ENCODE results near the gene OTOG. TPM values are rescaled to one million over a fixed set of nuclear protein-coding genes. Genes with fewer than 3 reads are reported as not detected.

The OTOG gene
- total RNA-seq, 1 experiment from 2014 or later, result 0.35 TPM

DNA sequence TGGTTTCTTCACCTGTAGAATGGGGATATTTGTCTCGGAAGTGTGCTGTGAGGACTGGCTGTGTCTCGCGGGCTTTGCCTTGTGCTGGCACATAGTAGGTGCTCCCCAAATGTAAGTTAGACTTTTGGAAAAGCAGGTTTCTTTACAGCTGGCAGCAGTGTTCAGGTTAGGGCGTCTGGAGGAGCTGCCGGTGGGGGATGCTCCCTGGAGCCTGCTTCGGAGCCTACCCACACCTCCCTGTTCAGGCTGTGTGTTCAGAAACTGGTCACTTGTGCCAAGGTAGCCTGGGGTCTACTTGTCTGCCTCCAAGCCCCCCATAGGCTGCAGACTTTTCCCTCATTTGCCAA, 60.0 kb downstream of the OTOG start:
- no peak overlapping the region for H2AK5ac ChIP-seq (ENCODE audit: insufficient read length, low read length)
- no peak overlapping the region for H2BK5ac ChIP-seq (ENCODE audit: insufficient read length, low read length)
- DNase-seq, result no peak
- H2BK20ac ChIP-seq (ENCODE audit: low read depth, low read length, poor library complexity, severe bottlenecking), result no peak overlapping the region
- no peak overlapping the region for H3K18ac ChIP-seq (ENCODE audit: insufficient read length, low read depth, low read length)
- H3K27me3 ChIP-seq (ENCODE audit: insufficient read depth, low read length), result no peaks in the 10 kb centered on the region
- WGBS (ENCODE audit: extremely low coverage, insufficient read length, low lambda C conversion rate), result no CpG with 5 or more reads among the region's 6 CpGs
- Mint-ChIP-seq H3K9me3 (no peaks in the 10 kb centered on the region), H3K27me3 (ENCODE audit: low read depth) (peaks cover 19% of the 10 kb centered on the region), H3K36me3 (ENCODE audit: insufficient read depth in 1 of 3, low read depth in 3 of 3) (no peaks in the 10 kb centered on the region), H3K4me1 (peaks cover 2 to 6% of the 10 kb centered on the region in 2 experiments; a peak in 2 of 4 replicates), H3K27ac (no peak overlapping the region), H3K4me3 (no peak overlapping the region)
- H3K79me1 ChIP-seq (ENCODE audit: insufficient read depth, low read depth, low read length, poor library complexity, severe bottlenecking), result no peaks in the 10 kb centered on the region
- H3K4me1 ChIP-seq (ENCODE audit: insufficient read depth, low read length), result no peaks in the 10 kb centered on the region
- no peak overlapping the region for H3K9ac ChIP-seq (ENCODE audit: extremely low read depth, insufficient read length, low read length)
- H3K9me3 ChIP-seq (ENCODE audit: control insufficient read depth, low read depth, low read length), result no peaks in the 10 kb centered on the region
- H3K23ac ChIP-seq (ENCODE audit: insufficient read length, low read depth, low read length), result no peak overlapping the region
- H4K91ac ChIP-seq (ENCODE audit: insufficient read length, low read depth, low read length), result no peak overlapping the region
- no peak overlapping the region for H3K14ac ChIP-seq (ENCODE audit: insufficient read depth, low read length)
- TF ChIP-seq, protein P1, sequence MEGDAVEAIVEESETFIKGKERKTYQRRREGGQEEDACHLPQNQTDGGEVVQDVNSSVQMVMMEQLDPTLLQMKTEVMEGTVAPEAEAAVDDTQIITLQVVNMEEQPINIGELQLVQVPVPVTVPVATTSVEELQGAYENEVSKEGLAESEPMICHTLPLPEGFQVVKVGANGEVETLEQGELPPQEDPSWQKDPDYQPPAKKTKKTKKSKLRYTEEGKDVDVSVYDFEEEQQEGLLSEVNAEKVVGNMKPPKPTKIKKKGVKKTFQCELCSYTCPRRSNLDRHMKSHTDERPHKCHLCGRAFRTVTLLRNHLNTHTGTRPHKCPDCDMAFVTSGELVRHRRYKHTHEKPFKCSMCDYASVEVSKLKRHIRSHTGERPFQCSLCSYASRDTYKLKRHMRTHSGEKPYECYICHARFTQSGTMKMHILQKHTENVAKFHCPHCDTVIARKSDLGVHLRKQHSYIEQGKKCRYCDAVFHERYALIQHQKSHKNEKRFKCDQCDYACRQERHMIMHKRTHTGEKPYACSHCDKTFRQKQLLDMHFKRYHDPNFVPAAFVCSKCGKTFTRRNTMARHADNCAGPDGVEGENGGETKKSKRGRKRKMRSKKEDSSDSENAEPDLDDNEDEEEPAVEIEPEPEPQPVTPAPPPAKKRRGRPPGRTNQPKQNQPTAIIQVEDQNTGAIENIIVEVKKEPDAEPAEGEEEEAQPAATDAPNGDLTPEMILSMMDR (conservative IDR thresholded peaks at IDR 0.05), result no peak
- no peak overlapping the region for H3K4me2 ChIP-seq (ENCODE audit: insufficient read depth, insufficient read length, low read length)
- no peak overlapping the region for H2BK120ac ChIP-seq (ENCODE audit: low read depth, low read length, poor library complexity, severe bottlenecking)
- H2AFZ ChIP-seq (ENCODE audit: low read length), result no peak overlapping the region
- H3K23me2 ChIP-seq (ENCODE audit: insufficient read length, low read depth, low read length, poor library complexity, severe bottlenecking), result no peaks in the 10 kb centered on the region
- H2BK15ac ChIP-seq (ENCODE audit: low read depth, low read length), result no peak overlapping the region
- no peak overlapping the region for H3K4ac ChIP-seq (ENCODE audit: low read depth, low read length)
- no peaks in the 10 kb centered on the region for H3K79me2 ChIP-seq (ENCODE audit: insufficient read depth, low read length)
- no peak overlapping the region for H3K27ac ChIP-seq (ENCODE audit: insufficient read length, low read depth, low read length)
- no peak overlapping the region for H4K5ac ChIP-seq (ENCODE audit: insufficient read length, low read depth, low read length)
- H2BK12ac ChIP-seq (ENCODE audit: insufficient read length, low read depth, low read length), result no peak overlapping the region
- H4K8ac ChIP-seq (replicated peaks; ENCODE audit: insufficient read length, low read depth, low read length), result no peak overlapping the region
- H4K20me1 ChIP-seq (ENCODE audit: control insufficient read depth, insufficient read depth, insufficient read length), result no peaks in the 10 kb centered on the region
- H3K56ac ChIP-seq (ENCODE audit: insufficient read length, low read depth, low read length), result no peak overlapping the region
- H3T11ph ChIP-seq (ENCODE audit: low read length), result no peak overlapping the region
